Naive B cell (primary cell): ENCODE data around the gene GRK5. TPM values are rescaled to one million over a fixed set of nuclear protein-coding genes. Genes with fewer than 3 reads are reported as not detected.
A peak's percentile ranks its signal among the peaks of the same experiment; 100 is the strongest.

Experiments
- ATAC-seq, 2 donors: fragments of 150-1000 bp; cut with Tn5 transposase; 2 replicates each; pipeline ENCODE4 v1.10.0; 2021; ENCODE audit warnings: low read depth in 2 of 2, mild to moderate bottlenecking in 2 of 2, moderate library complexity in 2 of 2
- DNase-seq: peaks from one replicate; pipeline ENCODE4 v3.0.0; 2022
- H3K27ac Mint-ChIP-seq, 6 donors: one replicate each; pipeline ENCODE4 v1.8.0; 2020 to 2022; ENCODE audit warnings: mild to moderate bottlenecking in 6 of 6, mixed read lengths in 6 of 6, moderate library complexity in 5 of 6, inconsistent platforms in 2 of 6
- H3K27me3 Mint-ChIP-seq, 3 donors: one replicate each; pipeline ENCODE4 v1.8.0; 2021 to 2022; ENCODE audit warnings: mixed read lengths in 3 of 3, mild to moderate bottlenecking in 1 of 3
- H3K36me3 Mint-ChIP-seq, 2 donors: one replicate each; pipeline ENCODE4 v1.8.0; 2020 to 2022; ENCODE audit warnings: mixed read lengths in 2 of 2, inconsistent platforms in 1 of 2, mild to moderate bottlenecking in 1 of 2
- H3K4me1 Mint-ChIP-seq, 3 donors: one replicate each; pipeline ENCODE4 v1.8.0; 2020 to 2022; ENCODE audit warnings: mixed read lengths in 3 of 3, inconsistent platforms in 1 of 3, mild to moderate bottlenecking in 1 of 3, moderate library complexity in 1 of 3
- H3K4me3 Mint-ChIP-seq, 8 donors: one replicate each; pipeline ENCODE4 v1.8.0; 2020 to 2022; ENCODE audit warnings: mild to moderate bottlenecking in 8 of 8, mixed read lengths in 8 of 8, moderate library complexity in 8 of 8, inconsistent platforms in 2 of 8
- H3K9me3 Mint-ChIP-seq, 7 donors: one replicate each; pipeline ENCODE4 v1.8.0; 2020 to 2022; ENCODE audit warnings: mixed read lengths in 7 of 7, mild to moderate bottlenecking in 5 of 7, inconsistent platforms in 2 of 7, moderate library complexity in 1 of 7
- polyA plus RNA-seq, 6 donors: library from polyadenylated mRNA; unstranded; fragments of 300-500 nt; fragmentation: Illumina TruSeq; gene quantifications; one replicate each; pipeline ENCODE4 v1.2.3, GENCODE V29; 2021; ENCODE audit warnings: low read depth in 6 of 6

The GRK5 gene
- polyA plus RNA-seq, 6 donors from 2014 or later, result 7.2 to 24.6 (median 13.7) TPM

- ATAC-seq (no peak), DNase-seq (no peak)
- Mint-ChIP-seq H3K4me1 (peaks cover 12 to 17% (median 15%) of the 10 kb centered on the region in 3 donors), H3K27ac (peak overlapping the region in 3 of 6 donors; percentile 21 to 66 (median 50)), H3K36me3 (peaks cover 0 to 6% of the 10 kb centered on the region in 2 donors), H3K27me3 (no peaks in the 10 kb centered on the region), H3K9me3 (no peaks in the 10 kb centered on the region), H3K4me3 (no peak overlapping the region)
Observed at GRCh38 chr10:119420950-119421875, 213.8 kb downstream of the GRK5 start.

GRCh38 chr10:119421891-119422681 is 214.7 kb downstream of the GRK5 start:
- peaks cover 6 to 9% (median 8%) of the 10 kb centered on the region in 3 donors for H3K4me1 Mint-ChIP-seq
- H3K27ac Mint-ChIP-seq, result peak overlapping the region in 3 of 6 donors; percentile 24 to 50 (median 36)
- H3K27me3 Mint-ChIP-seq, result no peaks in the 10 kb centered on the region
- DNase-seq (no peak), ATAC-seq (no peak)
- peak overlapping the region in 1 of 8 donors; percentile 77 for H3K4me3 Mint-ChIP-seq
- H3K9me3 Mint-ChIP-seq, result no peaks in the 10 kb centered on the region
- H3K36me3 Mint-ChIP-seq, result peaks cover 0 to 6% of the 10 kb centered on the region in 2 donors

GRCh38 chr10:119422682-119423509 is 215.5 kb downstream of the GRK5 start:
- ATAC-seq, result no peak

GRCh38 chr10:119423510-119424257 is 216.3 kb downstream of the GRK5 start:
- peaks cover 0 to 6% of the 10 kb centered on the region in 2 donors for H3K36me3 Mint-ChIP-seq
- no peaks in the 10 kb centered on the region for H3K27me3 Mint-ChIP-seq
- DNase-seq, result no peak
- H3K27ac Mint-ChIP-seq, result peak overlapping the region in 3 of 6 donors; percentile 50 to 94 (median 53)
- peaks cover 0 to 9% (median 8%) of the 10 kb centered on the region in 3 donors for H3K4me1 Mint-ChIP-seq
- no peaks in the 10 kb centered on the region for H3K9me3 Mint-ChIP-seq
- no peak for ATAC-seq
- H3K4me3 Mint-ChIP-seq, result no peak overlapping the region

More at GRCh38 chr10:119422682-119423509, 215.5 kb downstream of the GRK5 start:
- H3K4me1 Mint-ChIP-seq, result peaks cover under 1 to 9% (median 6%) of the 10 kb centered on the region in 3 donors
- H3K4me3 Mint-ChIP-seq, result peak overlapping the region in 1 of 8 donors; percentile 77
- DNase-seq, result no peak
- H3K27me3 Mint-ChIP-seq, result no peaks in the 10 kb centered on the region
- H3K9me3 Mint-ChIP-seq, result no peaks in the 10 kb centered on the region
- peak overlapping the region in 3 of 6 donors; percentile 24 to 94 (median 53) for H3K27ac Mint-ChIP-seq
- H3K36me3 Mint-ChIP-seq, result peaks cover 0 to 6% of the 10 kb centered on the region in 2 donors

GRCh38 chr10:119424258-119424975 is 217.0 kb downstream of the GRK5 start:
- Mint-ChIP-seq H3K36me3 (peaks cover 0 to 6% of the 10 kb centered on the region in 2 donors), H3K27me3 (no peaks in the 10 kb centered on the region), H3K9me3 (no peaks in the 10 kb centered on the region), H3K4me3 (no peak overlapping the region), H3K4me1 (peaks cover 0 to 10% (median 9%) of the 10 kb centered on the region in 3 donors), H3K27ac (peak overlapping the region in 4 of 6 donors; percentile 8 to 94 (median 68))
- DNase-seq, result no peak
- ATAC-seq, result no peak

- H3K4me3 Mint-ChIP-seq, result no peak overlapping the region
- H3K36me3 Mint-ChIP-seq, result peaks cover 0 to 6% of the 10 kb centered on the region in 2 donors
- H3K9me3 Mint-ChIP-seq, result no peaks in the 10 kb centered on the region
- DNase-seq (no peak), ATAC-seq (no peak)
- peaks cover 0 to 12% (median 9%) of the 10 kb centered on the region in 3 donors for H3K4me1 Mint-ChIP-seq
- peak overlapping the region in 4 of 6 donors; percentile 58 to 76 (median 72) for H3K27ac Mint-ChIP-seq
- H3K27me3 Mint-ChIP-seq, result no peaks in the 10 kb centered on the region
Observed at GRCh38 chr10:119425102-119425880, 217.9 kb downstream of the GRK5 start.

GRCh38 chr10:119425881-119426170 is 218.5 kb downstream of the GRK5 start:
- H3K4me1 Mint-ChIP-seq, result peaks cover 0 to 12% (median 9%) of the 10 kb centered on the region in 3 donors
- no peaks in the 10 kb centered on the region for H3K27me3 Mint-ChIP-seq
- DNase-seq (no peak), ATAC-seq (no peak)
- peaks cover 0 to 6% of the 10 kb centered on the region in 2 donors for H3K36me3 Mint-ChIP-seq
- H3K27ac Mint-ChIP-seq, result peak overlapping the region in 1 of 6 donors; percentile 73
- no peaks in the 10 kb centered on the region for H3K9me3 Mint-ChIP-seq
- H3K4me3 Mint-ChIP-seq, result no peak overlapping the region

GRCh38 chr10:119426699-119427098 is 219.3 kb downstream of the GRK5 start:
- Mint-ChIP-seq H3K4me1 (peaks cover 0 to 12% (median 9%) of the 10 kb centered on the region in 3 donors), H3K27me3 (no peaks in the 10 kb centered on the region), H3K27ac (no peak overlapping the region), H3K36me3 (peaks cover 0 to 6% of the 10 kb centered on the region in 2 donors), H3K9me3 (no peaks in the 10 kb centered on the region), H3K4me3 (no peak overlapping the region)
- DNase-seq (no peak), ATAC-seq (no peak)

GRCh38 chr10:119427263-119427864 is 220.0 kb downstream of the GRK5 start:
- Mint-ChIP-seq H3K4me3 (no peak overlapping the region), H3K27me3 (no peaks in the 10 kb centered on the region), H3K36me3 (peaks cover 5 to 9% of the 10 kb centered on the region in 2 donors), H3K4me1 (peaks cover 0 to 12% (median 9%) of the 10 kb centered on the region in 3 donors), H3K27ac (no peak overlapping the region), H3K9me3 (no peaks in the 10 kb centered on the region)
- DNase-seq, result no peak
- no peak for ATAC-seq

- Mint-ChIP-seq H3K27ac (no peak overlapping the region), H3K4me3 (no peak overlapping the region), H3K36me3 (peaks cover 10 to 16% of the 10 kb centered on the region in 2 donors), H3K4me1 (peaks cover 0 to 12% (median 9%) of the 10 kb centered on the region in 3 donors), H3K27me3 (no peaks in the 10 kb centered on the region), H3K9me3 (peaks cover 0 to 5% (median 0%) of the 10 kb centered on the region in 7 donors)
- DNase-seq, result no peak
- ATAC-seq, result no peak
Observed at GRCh38 chr10:119428789-119429188, 221.4 kb downstream of the GRK5 start.

- Mint-ChIP-seq H3K9me3 (peaks cover 0 to 9% (median 5%) of the 10 kb centered on the region in 7 donors), H3K4me3 (no peak overlapping the region), H3K27me3 (no peaks in the 10 kb centered on the region), H3K36me3 (peaks cover 20 to 26% of the 10 kb centered on the region in 2 donors), H3K27ac (no peak overlapping the region), H3K4me1 (peaks cover 0 to 12% (median 6%) of the 10 kb centered on the region in 3 donors)
- ATAC-seq (no peak), DNase-seq (no peak)
Observed at GRCh38 chr10:119429771-119430170, 222.4 kb downstream of the GRK5 start.
